ENCODE measurements around the gene TMEM238.

Gene TMEM238

GRCh38 chr19:55376241-55376933, 7.7 kb downstream of the TMEM238 start, which contains the start of gene TMEM190:
Gene TMEM190 (plus strand): TSS chr19:55376826. CDS start chr19:55376854, 28 bp downstream.
- no peak within 1 kb of the TSS for H3K4me3 ChIP-seq (ENCODE audit: low read length in 2 of 2)
- no peak within 1 kb of the TSS for H3K27ac ChIP-seq (ENCODE audit: low read length)
- H3K4me1 ChIP-seq (ENCODE audit: control insufficient read depth, insufficient read depth, low read length): no peaks in the 10 kb centered on the region
- no peaks in the 10 kb centered on the region for H3K36me3 ChIP-seq (ENCODE audit: control insufficient read depth in 2 of 2, insufficient read depth in 2 of 2, low read length in 2 of 2)
- no peak within 1 kb of the TSS for H3K9ac ChIP-seq (ENCODE audit: low read length in 2 of 2)
- H3K9me3 ChIP-seq (ENCODE audit: control insufficient read depth in 2 of 2, low read length in 2 of 2): no peaks in the 10 kb centered on the region
- H3K27me3 ChIP-seq (ENCODE audit: control insufficient read depth in 1 of 2, insufficient read depth in 2 of 2, low read length in 2 of 2): peaks cover 32 to 49% of the 10 kb centered on the region in 2 donors

GRCh38 chr19:55373993-55374757, 9.9 kb downstream of the TMEM238 start:
- Histone ChIP-seq H3K9ac (ENCODE audit: low read length in 2 of 2) (no peak overlapping the region), H3K27ac (ENCODE audit: low read length) (no peak overlapping the region), H3K27me3 (ENCODE audit: control insufficient read depth in 1 of 2, insufficient read depth in 2 of 2, low read length in 2 of 2) (peaks cover 43 to 64% of the 10 kb centered on the region in 2 donors), H3K4me3 (ENCODE audit: low read length in 2 of 2) (no peak overlapping the region), H3K36me3 (ENCODE audit: control insufficient read depth in 2 of 2, insufficient read depth in 2 of 2, low read length in 2 of 2) (no peaks in the 10 kb centered on the region), H3K9me3 (ENCODE audit: control insufficient read depth in 2 of 2, low read length in 2 of 2) (no peaks in the 10 kb centered on the region), H3K4me1 (ENCODE audit: control insufficient read depth, insufficient read depth, low read length) (peaks cover 5% of the 10 kb centered on the region)

- Histone ChIP-seq H3K27ac (ENCODE audit: low read length) (no peak overlapping the region), H3K4me3 (ENCODE audit: low read length in 2 of 2) (no peak overlapping the region), H3K9ac (ENCODE audit: low read length in 2 of 2) (no peak overlapping the region), H3K27me3 (ENCODE audit: control insufficient read depth in 1 of 2, insufficient read depth in 2 of 2, low read length in 2 of 2) (peaks cover 49 to 71% of the 10 kb centered on the region in 2 donors), H3K9me3 (ENCODE audit: control insufficient read depth in 2 of 2, low read length in 2 of 2) (no peaks in the 10 kb centered on the region), H3K36me3 (ENCODE audit: control insufficient read depth in 2 of 2, insufficient read depth in 2 of 2, low read length in 2 of 2) (no peaks in the 10 kb centered on the region), H3K4me1 (ENCODE audit: control insufficient read depth, insufficient read depth, low read length) (peaks cover 8% of the 10 kb centered on the region)
Measured at GRCh38 chr19:55373306-55373992, 10.6 kb downstream of the TMEM238 start.

GRCh38 chr19:55372316-55373081, 11.6 kb downstream of the TMEM238 start:
- no peaks in the 10 kb centered on the region for H3K9me3 ChIP-seq (ENCODE audit: control insufficient read depth in 2 of 2, low read length in 2 of 2)
- peaks cover 56 to 73% of the 10 kb centered on the region in 2 donors for H3K27me3 ChIP-seq (ENCODE audit: control insufficient read depth in 1 of 2, insufficient read depth in 2 of 2, low read length in 2 of 2)
- peaks cover 8% of the 10 kb centered on the region for H3K4me1 ChIP-seq (ENCODE audit: control insufficient read depth, insufficient read depth, low read length)
- H3K9ac ChIP-seq (ENCODE audit: low read length in 2 of 2): no peak overlapping the region
- H3K36me3 ChIP-seq (ENCODE audit: control insufficient read depth in 2 of 2, insufficient read depth in 2 of 2, low read length in 2 of 2): no peaks in the 10 kb centered on the region
- no peak overlapping the region for H3K27ac ChIP-seq (ENCODE audit: low read length)
- no peak overlapping the region for H3K4me3 ChIP-seq (ENCODE audit: low read length in 2 of 2)

DNA sequence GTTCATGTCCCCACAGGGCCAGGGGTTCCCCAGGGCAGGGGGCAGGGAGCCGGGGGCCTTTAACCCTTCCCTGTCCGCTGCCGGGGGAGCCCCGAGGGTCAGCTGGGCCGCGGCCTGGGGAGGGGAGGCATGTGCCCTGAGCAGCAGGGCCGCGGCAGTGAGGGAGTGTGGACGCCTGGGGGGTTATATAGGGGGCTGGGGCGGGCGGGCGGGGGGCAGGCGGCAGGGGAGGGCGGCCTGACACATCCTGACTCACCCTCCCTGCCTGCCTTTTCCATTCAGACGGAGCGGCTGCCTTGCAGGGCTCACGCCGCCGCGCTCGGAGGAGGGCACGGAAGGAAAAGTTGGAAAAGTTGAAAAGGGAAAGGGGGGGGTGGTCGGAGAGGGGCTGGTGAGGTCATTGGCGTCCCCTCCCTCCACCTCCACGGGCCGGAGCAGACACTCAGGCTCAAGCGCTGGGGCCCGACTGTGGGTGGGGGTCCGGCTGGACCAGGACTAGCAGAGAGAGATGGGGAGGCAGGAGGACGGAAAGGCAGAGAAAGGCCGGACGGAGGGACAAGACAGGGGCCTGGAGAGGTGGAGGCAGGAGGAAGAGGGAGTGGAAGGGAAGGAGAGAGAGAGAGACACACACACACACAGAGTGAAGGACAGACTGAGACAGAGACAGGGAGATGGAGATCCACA, 13.6 kb downstream of the TMEM238 start, which contains the start of gene IL11:
Gene IL11 (minus strand): TSS at position 159 of the 684 bp plus-strand sequence. CDS start 153 bp downstream, at position 6.
- H3K27me3 ChIP-seq (ENCODE audit: control insufficient read depth in 1 of 2, insufficient read depth in 2 of 2, low read length in 2 of 2): peaks cover 42 to 60% of the 10 kb centered on the region in 2 donors
- H3K36me3 ChIP-seq (ENCODE audit: control insufficient read depth in 2 of 2, insufficient read depth in 2 of 2, low read length in 2 of 2): no peaks in the 10 kb centered on the region
- H3K27ac ChIP-seq (ENCODE audit: low read length): no peak within 1 kb of the TSS
- H3K4me3 ChIP-seq (ENCODE audit: low read length in 2 of 2): peak within 1 kb of the TSS in 1 of 2 donors; percentile 44
- no peak within 1 kb of the TSS for H3K9ac ChIP-seq (ENCODE audit: low read length in 2 of 2)
- H3K4me1 ChIP-seq (ENCODE audit: control insufficient read depth, insufficient read depth, low read length): peaks cover 8% of the 10 kb centered on the region
- H3K9me3 ChIP-seq (ENCODE audit: control insufficient read depth in 2 of 2, low read length in 2 of 2): no peaks in the 10 kb centered on the region

GRCh38 chr19:55369653-55370304, 14.3 kb downstream of the TMEM238 start:
- Histone ChIP-seq H3K4me3 (ENCODE audit: low read length in 2 of 2) (peak overlapping the region in 1 of 2 donors; percentile 44), H3K27me3 (ENCODE audit: control insufficient read depth in 1 of 2, insufficient read depth in 2 of 2, low read length in 2 of 2) (peaks cover 40 to 55% of the 10 kb centered on the region in 2 donors), H3K9ac (ENCODE audit: low read length in 2 of 2) (no peak overlapping the region), H3K36me3 (ENCODE audit: control insufficient read depth in 2 of 2, insufficient read depth in 2 of 2, low read length in 2 of 2) (no peaks in the 10 kb centered on the region), H3K4me1 (ENCODE audit: control insufficient read depth, insufficient read depth, low read length) (peaks cover 8% of the 10 kb centered on the region), H3K27ac (ENCODE audit: low read length) (no peak overlapping the region), H3K9me3 (ENCODE audit: control insufficient read depth in 2 of 2, low read length in 2 of 2) (no peaks in the 10 kb centered on the region)

- no peak overlapping the region for H3K9ac ChIP-seq (ENCODE audit: low read length in 2 of 2)
- peaks cover 40 to 47% of the 10 kb centered on the region in 2 donors for H3K27me3 ChIP-seq (ENCODE audit: control insufficient read depth in 1 of 2, insufficient read depth in 2 of 2, low read length in 2 of 2)
- H3K36me3 ChIP-seq (ENCODE audit: control insufficient read depth in 2 of 2, insufficient read depth in 2 of 2, low read length in 2 of 2): no peaks in the 10 kb centered on the region
- no peak overlapping the region for H3K4me3 ChIP-seq (ENCODE audit: low read length in 2 of 2)
- H3K4me1 ChIP-seq (ENCODE audit: control insufficient read depth, insufficient read depth, low read length): peaks cover 8% of the 10 kb centered on the region
- H3K27ac ChIP-seq (ENCODE audit: low read length): no peak overlapping the region
- no peaks in the 10 kb centered on the region for H3K9me3 ChIP-seq (ENCODE audit: control insufficient read depth in 2 of 2, low read length in 2 of 2)
Measured at GRCh38 chr19:55368701-55369563, 15.2 kb downstream of the TMEM238 start.

DNA sequence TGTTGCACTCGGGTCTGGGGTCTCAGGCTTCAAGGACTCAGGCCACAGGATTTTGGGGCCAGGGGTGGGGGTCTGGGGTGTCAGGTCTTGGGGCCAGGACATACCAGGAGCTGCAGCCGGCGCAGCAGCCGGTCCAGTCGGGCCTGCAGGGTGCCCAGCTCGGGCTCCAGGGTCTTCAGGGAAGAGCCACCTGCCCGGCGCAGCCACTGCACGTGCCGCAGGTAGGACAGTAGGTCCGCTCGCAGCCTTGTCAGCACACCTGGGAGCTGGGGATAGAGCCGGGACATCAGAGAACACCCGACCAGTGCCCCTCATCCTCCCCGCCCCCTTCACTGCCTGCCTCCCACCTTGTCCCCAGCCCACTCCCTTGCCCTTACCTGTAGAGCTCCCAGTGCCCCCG, 16.0 kb downstream of the TMEM238 start:
- H3K9ac ChIP-seq (ENCODE audit: low read length in 2 of 2): no peak overlapping the region
- peaks cover 8% of the 10 kb centered on the region for H3K4me1 ChIP-seq (ENCODE audit: control insufficient read depth, insufficient read depth, low read length)
- no peaks in the 10 kb centered on the region for H3K9me3 ChIP-seq (ENCODE audit: control insufficient read depth in 2 of 2, low read length in 2 of 2)
- H3K27ac ChIP-seq (ENCODE audit: low read length): no peak overlapping the region
- no peaks in the 10 kb centered on the region for H3K36me3 ChIP-seq (ENCODE audit: control insufficient read depth in 2 of 2, insufficient read depth in 2 of 2, low read length in 2 of 2)
- H3K4me3 ChIP-seq (ENCODE audit: low read length in 2 of 2): no peak overlapping the region
- peaks cover 35 to 43% of the 10 kb centered on the region in 2 donors for H3K27me3 ChIP-seq (ENCODE audit: control insufficient read depth in 1 of 2, insufficient read depth in 2 of 2, low read length in 2 of 2)

GRCh38 chr19:55366790-55367189, 17.3 kb downstream of the TMEM238 start:
- peaks cover 26 to 31% of the 10 kb centered on the region in 2 donors for H3K27me3 ChIP-seq (ENCODE audit: control insufficient read depth in 1 of 2, insufficient read depth in 2 of 2, low read length in 2 of 2)

More at GRCh38 chr19:55366790-55367189, 17.3 kb downstream of the TMEM238 start:
- Histone ChIP-seq H3K36me3 (ENCODE audit: control insufficient read depth in 2 of 2, insufficient read depth in 2 of 2, low read length in 2 of 2) (no peaks in the 10 kb centered on the region), H3K4me1 (ENCODE audit: control insufficient read depth, insufficient read depth, low read length) (peaks cover 8% of the 10 kb centered on the region), H3K9ac (ENCODE audit: low read length in 2 of 2) (no peak overlapping the region), H3K9me3 (ENCODE audit: control insufficient read depth in 2 of 2, low read length in 2 of 2) (no peaks in the 10 kb centered on the region), H3K27ac (ENCODE audit: low read length) (no peak overlapping the region), H3K4me3 (ENCODE audit: low read length in 2 of 2) (no peak overlapping the region)
